Coronary artery (tissue), 2 donors: ENCODE data around the gene IFNG.

Experiments
- DNase-seq: peaks from one replicate; pipeline ENCODE4 v3.0.0-alpha.2; 2017; ENCODE audit warnings: low spot score
- H3K27ac ChIP-seq, 2 donors: fragments of 200-600 bp; sonication (generic); one replicate each; pipeline ENCODE4 v1.5.1; 2016 to 2019
- H3K4me3 ChIP-seq: fragments of 200-600 bp; sonication (generic); 2 replicates; pipeline ENCODE4 v1.5.1; 2016; ENCODE audit warnings: mild to moderate bottlenecking, moderate library complexity
- TF ChIP-seq, protein P1 (sequence below): fragments of 200-600 bp; sonication (generic); IDR thresholded peaks from one replicate; pipeline ENCODE4 v1.5.1; 2019; ENCODE audit warnings: antibody characterized with exemption

Gene IFNG

DNA sequence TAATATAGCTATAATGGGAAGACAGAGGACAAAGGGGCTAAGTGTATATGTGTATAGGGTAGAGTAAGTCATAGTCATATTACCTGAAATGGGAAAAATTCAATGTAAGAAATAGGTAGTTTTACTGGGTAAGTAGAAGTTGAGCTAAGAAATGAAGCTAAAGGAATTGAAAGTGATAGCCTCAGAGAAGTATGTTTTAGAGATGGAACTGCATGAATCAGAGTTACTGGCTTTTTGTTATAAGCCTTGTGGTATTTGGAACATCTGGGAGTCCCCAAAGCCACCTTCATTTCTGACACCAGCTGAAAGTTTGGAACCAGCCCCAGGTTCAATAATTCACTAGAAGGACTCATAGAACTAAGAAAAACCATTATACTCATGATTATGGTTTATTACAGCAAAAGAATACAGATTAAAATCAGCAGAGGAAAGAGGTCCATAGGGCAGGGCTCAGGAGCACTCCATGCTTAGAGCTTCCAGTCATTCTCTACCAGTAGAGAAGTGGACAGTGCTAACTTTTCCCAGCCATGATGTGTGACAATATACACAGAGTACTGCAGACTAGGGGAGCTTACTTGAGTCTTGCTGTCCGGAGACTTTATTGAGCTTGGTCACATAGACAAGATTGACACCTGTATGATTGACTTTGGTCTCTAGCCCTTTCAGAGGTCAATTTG is 9.8 kb upstream of the IFNG start:
- TF ChIP-seq, protein P1, sequence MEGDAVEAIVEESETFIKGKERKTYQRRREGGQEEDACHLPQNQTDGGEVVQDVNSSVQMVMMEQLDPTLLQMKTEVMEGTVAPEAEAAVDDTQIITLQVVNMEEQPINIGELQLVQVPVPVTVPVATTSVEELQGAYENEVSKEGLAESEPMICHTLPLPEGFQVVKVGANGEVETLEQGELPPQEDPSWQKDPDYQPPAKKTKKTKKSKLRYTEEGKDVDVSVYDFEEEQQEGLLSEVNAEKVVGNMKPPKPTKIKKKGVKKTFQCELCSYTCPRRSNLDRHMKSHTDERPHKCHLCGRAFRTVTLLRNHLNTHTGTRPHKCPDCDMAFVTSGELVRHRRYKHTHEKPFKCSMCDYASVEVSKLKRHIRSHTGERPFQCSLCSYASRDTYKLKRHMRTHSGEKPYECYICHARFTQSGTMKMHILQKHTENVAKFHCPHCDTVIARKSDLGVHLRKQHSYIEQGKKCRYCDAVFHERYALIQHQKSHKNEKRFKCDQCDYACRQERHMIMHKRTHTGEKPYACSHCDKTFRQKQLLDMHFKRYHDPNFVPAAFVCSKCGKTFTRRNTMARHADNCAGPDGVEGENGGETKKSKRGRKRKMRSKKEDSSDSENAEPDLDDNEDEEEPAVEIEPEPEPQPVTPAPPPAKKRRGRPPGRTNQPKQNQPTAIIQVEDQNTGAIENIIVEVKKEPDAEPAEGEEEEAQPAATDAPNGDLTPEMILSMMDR: no peak
- Histone ChIP-seq H3K27ac (no peak overlapping the region), H3K4me3 (no peak overlapping the region)
- DNase-seq: no peak

DNA sequence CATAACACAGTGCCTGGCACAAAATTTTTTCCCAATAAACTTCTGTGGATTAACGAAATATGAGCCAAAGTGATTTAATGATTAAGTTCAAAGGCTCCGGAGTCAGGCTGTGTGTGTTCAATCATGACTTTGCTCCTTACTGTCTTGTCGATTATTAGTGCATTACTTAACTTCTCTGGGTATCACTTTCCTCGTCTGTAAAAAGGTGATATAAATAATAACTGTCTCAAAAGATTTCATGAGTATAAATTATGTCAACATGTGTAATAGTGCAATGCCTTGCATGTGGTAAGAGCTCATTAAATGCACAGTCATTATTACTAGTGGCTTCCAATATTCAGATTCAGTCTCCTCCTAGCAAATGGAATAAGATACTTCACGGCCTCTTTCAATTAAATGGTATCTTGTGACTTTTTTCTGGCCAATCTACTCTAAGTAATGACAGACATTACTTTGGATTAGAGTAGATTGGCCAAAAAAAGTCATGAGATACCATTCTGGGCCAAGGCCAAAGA is 6.8 kb upstream of the IFNG start:
- no peak overlapping the region for H3K4me3 ChIP-seq
- no peak overlapping the region for H3K27ac ChIP-seq
- TF ChIP-seq, protein P1: no peak
- no peak for DNase-seq

DNA sequence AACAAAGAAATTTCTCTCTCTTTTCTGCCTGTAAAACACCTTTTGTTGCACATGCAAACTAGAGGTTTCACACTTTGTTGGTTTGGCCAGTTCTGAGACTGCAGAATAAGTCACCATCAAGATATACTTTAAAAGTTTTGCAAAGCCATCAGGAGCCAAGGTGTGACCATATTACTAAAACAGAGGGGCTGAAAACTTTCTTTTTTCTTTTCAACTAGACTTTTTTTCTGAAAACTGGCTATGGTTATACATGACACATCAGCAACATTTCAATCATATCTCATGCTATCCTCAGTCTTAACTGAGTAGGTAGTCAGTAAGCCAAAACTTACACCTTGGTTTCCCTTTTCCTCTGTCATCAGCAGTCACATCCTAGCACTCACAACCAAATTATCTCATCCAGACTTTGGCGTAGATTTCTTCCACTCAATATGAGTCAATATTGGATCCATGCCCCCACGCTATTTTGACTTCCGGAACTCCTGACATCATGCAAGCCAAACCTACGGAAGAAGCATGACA is 4.1 kb upstream of the IFNG start:
- H3K27ac ChIP-seq: no peak overlapping the region
- no peak overlapping the region for H3K4me3 ChIP-seq
- TF ChIP-seq, protein P1: no peak
- DNase-seq: no peak

DNA sequence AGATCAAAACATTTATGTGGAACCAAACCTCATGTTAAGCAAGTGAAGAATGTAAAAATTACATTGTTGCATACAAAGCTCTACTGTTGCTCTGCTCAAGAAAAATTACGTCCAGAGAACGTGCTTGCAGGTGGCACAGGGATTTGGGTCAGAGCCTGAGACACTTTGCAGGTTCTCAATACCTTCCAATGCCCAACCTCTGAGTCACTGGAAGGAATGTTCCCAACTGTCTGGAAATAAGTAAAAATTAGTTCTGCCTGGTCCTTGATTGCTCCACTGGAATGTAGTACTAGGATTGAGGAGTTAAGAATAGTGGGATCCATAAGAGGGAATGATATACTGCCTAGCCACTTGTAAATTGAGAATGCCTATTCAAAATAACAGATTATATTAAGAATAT is 2.8 kb upstream of the IFNG start:
- TF ChIP-seq, protein P1: no peak
- Histone ChIP-seq H3K27ac (no peak overlapping the region), H3K4me3 (no peak overlapping the region)
- DNase-seq: no peak

DNA sequence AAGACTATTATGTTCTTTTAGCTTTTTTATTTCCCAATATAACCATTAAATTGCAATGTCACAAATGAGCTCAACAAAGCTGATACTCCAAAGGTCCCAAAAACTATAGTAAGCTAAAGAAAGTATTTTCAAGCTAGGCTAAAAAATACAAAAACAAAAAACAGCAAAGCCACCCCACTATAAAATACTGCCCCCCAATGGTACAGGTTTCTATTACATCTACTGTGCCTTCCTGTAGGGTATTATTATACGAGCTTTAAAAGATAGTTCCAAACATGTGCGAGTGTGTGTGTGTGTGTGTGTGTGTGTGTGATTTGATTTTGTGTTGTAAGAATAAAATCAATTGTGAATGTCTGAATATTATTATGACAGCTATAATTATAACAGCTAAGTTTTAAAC is 1.1 kb downstream of the IFNG start:
- DNase-seq: no peak
- H3K4me3 ChIP-seq: no peak overlapping the region
- no peak overlapping the region for H3K27ac ChIP-seq
- TF ChIP-seq, protein P1: no peak

DNA sequence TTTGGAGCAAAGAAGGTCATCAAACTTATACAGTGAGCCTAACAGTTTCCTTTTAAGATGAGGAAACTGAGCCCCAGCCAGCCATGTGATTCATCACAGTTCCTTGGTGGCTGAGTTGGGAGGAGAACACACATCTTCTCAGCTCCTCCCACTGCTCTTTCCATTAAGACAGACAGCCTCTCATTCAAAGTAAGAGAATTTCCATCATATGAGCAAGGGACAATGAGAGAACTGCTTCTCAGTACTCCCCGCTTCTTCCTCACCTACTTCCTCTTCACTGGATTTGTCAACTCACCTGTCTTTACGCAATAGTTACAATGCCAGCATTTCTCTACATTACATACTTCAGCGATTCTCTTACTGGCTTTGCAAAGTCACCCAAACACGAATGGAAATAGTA is 2.2 kb downstream of the IFNG start:
- H3K4me3 ChIP-seq: no peak overlapping the region
- no peak for DNase-seq
- no peak overlapping the region for H3K27ac ChIP-seq
- TF ChIP-seq, protein P1: no peak

DNA sequence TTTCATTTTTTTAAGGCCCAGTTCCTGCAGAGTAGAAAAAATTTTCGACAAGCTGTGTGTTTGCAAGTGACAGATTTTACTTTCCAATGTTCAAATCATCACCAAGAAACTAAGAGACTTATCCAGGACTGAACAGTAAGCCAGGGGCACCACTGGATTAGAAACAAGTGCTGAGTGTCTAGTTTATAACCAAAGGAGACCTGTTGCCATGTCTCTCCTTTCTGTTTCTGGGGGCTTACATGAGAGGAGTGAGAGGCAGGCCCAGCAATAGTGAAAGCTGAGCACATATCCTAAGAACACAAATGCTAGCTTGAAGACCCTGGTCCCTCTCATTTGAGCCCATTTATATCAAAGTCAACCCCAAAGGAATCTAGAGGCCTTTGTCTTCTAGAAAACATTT is 2.9 kb downstream of the IFNG start:
- no peak for DNase-seq
- TF ChIP-seq, protein P1: no peak
- Histone ChIP-seq H3K27ac (no peak overlapping the region), H3K4me3 (no peak overlapping the region)
